Activated T-cell treated with anti-CD3 and anti-CD28 coated beads, Interleukin-2, amount 50 U/mL, for 48 hours (primary cell): ENCODE data around the gene XXYLT1.

Experiments
- DNase-seq, 2 experiments: peaks; one replicate each; pipeline ENCODE4 v3.0.0-alpha.2; 2020

Gene XXYLT1

DNA sequence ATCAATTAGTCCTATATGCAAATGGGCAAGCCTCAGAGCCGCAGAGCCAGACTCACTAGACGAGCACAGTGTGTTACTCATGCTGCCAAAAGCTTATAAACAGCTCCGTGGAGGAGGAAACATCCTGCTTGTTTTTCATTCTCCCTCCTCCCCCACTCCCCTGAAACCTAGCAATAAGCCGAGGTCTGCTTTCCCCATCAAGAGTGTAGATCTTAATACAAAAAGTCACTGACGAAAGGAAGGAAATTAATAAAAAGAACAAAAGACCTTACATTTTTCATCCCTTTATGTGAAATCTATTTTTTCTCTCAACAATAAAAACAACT lies 88.5 kb downstream of the XXYLT1 start:
- DNase-seq, result no peak

DNA sequence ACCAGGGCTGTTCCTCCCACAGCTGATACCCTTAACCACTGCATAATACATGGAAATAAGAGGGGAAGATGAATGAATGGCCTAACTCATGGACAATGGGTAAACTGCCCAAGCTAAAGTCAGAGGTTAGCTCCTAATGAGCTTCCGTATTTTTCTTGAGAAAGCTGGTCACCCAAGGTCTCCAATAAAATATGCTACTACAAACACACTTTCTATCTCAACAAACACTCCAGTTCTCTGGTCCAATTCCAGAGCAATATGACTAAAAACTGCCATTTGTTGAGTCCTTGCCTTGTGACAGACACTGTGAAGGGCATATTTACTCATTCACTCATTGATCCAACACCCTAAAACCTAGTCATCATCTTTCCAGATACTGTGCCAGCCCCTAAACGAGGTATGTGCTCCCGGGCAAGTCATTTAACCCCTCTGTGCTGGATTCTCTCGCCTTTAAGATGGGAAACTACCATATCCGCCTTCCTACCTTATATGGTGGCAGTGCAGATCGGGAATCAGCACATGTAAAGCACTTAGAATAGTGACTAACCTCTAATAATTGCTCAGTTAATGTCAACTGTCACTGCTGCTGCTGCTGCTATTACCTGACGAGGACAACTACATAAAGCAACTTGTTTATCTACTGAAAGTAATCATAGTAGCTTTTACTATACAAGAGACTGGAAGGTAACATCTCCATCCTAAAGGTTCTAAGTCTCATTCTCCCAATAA lies 89.1 kb downstream of the XXYLT1 start:
- DNase-seq, result no peak

DNA sequence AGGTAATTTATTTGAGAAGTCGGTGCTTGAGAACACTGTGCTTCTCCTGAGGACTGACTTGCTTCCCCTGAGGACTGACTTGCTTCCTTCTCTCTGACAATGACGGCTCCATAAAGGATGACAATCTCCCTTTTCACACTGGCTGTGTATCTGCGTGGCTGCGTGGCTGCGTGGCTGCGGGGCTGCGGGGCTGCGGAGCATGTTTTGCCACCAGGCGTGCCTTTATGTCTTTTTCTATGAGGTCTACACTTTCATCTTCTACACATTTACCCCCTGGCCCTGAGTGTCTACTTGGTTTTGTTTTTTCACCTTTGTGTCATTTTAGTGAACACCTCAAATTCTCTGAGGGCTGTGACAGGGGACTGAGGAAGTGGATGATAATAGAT lies 89.9 kb downstream of the XXYLT1 start:
- no peak for DNase-seq

DNA sequence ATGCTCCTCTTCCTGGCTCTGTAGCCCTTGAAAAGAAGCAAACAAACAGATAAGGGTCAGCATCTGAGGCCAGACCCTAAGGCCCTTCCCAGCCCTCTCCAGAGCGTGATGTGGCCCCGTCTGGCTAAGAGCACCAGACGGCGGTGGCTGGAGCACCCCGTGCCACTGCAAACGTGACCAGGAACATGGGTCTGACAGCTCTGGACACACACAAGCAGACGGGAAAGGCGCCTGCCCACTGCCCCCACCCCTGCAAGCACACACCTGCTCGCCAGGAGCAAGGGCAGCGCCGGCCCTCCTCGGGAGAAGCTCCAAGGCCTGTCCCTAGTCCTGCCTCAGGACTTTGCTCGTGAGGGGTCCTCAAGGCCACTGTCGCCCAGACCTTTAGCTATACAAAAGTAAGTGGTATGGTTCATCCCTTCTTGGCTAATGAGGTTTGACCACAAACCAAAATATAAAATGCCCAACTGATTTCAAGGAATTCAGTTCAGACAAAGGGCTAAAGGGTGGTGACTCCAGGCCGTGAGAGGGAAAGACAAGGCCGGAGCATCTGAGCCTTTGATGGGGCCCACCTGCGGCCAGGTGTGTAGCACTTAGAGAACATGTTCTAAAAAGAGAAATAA lies 90.4 kb downstream of the XXYLT1 start:
- no peak for DNase-seq

DNA sequence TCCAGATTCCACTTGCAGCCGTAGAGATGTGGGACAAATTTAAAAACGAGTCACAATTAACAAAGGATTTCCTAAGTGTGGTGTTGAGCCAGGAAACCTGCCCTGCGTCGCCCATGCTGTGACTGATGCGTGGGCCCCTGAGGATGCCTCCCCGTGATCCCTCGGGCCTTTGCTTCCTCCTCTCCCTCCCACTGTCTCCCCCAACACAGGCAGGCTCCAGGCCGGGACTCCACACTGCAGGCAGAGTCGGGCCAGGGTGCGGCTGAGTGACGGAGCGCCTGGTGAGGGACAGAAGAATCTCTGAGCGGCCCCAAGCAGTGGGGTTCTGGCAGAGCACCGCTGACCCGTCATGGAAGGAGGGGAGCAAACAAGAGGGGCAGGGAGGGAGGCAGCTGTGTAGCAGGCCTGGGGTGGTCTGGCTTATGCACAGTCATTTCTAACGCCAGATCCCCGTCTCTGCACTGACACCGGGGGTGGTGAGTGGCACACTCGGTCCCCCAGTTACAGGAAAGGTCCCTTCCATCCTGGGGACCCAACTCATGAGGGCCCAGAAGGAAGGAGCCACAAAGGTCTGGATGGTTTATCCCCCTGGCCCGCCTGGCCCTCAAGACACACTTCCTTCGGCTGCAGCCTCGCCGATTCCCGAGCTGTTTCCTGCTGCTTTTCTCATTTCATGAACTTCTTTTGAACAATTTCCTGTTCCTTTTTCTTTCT lies 91.0 kb downstream of the XXYLT1 start:
- no peak for DNase-seq

DNA sequence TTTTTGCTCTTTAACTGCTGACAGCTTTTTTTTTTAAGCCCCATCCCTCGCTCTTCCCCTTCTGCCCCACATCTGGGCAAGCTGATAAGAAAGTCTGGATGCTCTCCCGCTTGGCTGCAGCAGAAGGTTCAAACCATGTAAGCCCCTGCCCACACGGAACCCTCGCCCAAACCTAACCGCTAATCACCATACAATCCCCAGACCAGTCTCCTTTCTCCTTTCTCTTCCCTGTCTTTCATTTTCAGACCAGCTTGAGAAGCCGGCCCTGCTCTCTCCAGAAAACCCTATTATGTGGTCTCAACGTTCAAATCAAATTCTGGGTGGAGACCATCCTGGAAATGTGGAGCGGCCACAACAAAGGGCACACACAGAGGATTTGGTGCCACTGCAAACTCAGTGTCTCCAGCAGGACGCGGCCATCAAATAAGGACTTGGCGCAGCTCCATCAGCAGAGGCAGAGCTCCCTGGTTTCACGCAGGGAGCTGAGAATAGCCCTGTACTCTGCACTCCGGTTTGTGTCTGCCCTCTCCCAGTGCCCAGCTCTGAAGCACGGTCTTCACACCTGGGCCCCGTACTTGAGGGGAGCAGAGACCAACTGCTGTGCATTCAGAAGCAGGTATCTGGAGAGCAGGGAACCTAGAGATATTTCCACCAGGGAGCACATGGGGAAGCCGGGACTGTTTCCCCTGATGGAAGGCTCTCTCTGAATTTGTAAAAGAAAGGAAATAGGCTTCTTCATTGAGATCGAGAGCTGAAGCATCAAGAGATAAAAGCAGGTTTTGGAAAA lies 92.6 kb downstream of the XXYLT1 start:
- DNase-seq, result no peak

DNA sequence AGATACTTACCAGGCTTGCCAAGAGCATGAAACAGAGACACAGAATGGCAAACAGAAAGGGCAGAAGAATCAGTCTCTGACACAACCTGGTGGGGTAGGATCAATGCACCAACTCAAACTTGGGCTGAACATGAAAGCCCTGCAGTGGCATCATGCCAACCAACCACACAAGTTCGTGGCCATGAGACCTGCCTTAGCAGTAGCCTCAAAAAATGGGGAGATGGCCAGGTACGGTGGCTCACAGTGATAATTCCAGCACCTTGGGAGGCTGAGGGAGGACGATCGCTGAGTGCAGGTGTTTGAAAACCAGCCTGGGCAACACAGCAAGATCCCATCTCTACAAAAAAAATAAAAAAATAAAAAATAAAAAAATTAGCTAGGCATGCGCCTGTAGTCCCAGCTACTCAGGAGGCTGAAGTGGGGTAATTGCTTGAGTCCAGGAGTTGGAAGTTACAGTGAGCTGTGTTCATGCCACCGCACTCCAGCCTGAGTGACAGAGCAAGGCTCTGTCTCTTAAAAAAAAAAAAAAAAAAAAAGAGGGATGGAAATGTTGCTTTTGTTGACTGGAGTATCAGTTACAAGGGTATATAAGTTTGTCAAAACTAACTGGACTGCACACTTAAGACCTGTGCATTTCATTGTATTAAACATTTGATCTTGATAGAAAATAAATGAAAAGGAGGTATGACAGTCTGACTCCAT lies 93.4 kb downstream of the XXYLT1 start:
- no peak for DNase-seq

DNA sequence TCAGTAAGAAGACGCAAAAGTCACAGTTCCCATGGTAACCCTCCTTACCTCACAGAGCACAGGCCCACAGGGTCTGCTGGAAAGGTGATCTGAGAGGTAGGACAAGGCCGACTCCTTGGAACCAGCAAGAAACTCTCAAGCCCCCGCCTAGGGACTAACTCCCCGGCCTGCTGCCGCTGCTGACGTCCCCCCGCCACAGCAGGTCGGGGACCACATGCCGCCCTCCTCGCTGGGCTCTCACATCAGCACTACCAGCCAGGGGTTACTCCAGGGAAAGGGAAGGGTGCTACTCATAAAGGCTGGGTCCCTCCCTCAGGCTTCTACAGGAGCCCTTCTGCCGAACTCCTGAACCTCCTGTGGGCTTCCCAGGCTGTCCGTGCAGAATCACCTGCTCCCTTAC lies 94.2 kb downstream of the XXYLT1 start:
- DNase-seq, result no peak

DNA sequence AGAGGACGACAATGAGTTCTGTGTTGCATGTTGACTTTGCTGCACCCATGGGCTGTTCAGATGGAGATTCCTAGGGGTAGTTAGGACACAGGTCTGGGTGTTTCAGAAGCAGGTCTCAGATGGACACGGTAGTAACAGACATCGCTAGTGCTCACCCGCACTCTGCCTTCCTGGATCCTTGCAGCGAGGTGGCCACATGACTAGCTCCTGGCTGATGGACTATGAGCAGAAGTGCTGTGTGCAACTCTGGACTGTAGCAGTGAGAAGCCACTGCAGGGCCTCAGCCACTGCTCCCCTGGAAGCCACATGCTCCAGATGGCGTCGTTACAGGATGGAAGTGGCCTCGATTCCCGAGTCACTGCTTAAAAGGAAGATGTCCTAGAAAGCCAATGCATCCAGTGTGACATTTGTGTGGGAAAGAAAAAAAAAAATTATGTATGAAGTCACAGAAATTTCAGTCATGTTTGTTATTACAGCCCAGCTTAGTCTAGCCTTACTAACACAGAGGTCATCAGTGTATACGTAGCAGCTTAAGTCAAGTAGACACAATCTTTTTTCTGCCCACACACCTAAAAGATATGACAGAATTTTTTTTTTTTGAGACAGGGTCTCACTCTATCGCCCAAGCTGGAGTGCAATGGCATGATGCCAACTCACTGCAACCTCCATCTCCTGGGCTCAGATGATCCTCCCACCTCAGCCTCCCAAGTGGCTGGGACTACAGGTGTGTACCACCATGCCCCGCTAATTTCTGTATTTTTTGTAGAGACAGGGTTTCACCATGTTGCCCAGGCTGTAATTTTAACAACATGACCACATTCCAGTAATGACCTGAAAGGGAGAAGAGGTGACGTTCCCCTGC lies 95.3 kb downstream of the XXYLT1 start:
- DNase-seq, result no peak

DNA sequence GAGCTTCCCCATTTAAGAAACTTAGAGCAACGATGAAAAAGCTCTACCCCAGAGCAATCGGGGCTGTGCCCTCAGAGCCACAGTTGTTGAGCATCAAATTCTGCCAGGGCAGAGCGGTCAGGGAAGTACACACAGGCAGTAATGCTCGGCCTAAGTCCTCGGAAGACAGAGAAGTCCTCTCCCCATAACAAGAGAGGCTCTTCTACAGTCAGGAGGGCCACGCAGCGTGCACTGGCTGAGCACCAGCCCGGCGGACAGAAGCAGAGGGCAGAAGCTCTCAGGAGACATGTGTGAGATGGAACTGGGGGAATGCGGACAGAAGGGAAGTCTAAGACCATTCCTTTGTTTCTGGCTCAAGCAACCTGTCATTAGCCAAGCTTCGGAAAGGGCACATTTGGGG lies 95.9 kb downstream of the XXYLT1 start:
- DNase-seq, result no peak

DNA sequence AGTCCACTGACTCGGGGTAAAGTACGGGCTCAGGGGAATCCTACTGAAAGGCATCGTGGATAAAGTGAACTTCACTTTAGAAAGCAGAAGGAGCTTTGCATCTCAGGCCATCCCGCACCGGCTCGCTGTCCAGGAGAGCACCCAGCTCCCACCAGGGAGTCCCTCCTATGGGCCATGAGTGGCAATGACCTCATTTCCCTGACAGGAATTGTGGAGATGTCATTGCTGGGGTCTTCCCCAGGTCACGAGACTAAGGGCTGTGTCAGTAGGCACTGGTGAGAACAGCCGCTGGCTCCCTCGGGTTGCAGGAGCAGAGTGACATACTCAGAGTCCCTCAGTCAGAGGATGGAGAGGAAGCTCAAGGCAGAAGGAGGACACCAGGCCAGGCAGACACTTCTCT lies 97.3 kb downstream of the XXYLT1 start:
- DNase-seq, result no peak

DNA sequence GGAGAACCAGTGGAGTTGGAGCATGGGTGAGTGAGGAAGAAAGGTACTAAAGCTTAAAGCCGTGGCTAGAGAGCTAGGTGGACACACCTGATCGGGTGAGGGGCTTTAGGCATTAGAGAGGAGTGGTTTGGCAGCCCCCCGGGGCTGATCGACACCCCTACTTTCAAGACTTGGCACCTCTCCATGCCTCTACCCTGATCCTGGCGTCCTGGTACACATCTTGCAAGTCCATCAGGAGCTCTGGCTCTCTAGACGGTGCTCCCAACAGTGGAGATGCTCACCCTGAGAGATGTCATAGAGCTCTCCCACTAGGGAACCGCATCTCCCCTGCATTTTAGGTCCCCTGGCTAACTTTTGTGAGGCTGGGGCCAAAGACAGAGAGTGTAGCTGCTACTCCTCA lies 98.1 kb downstream of the XXYLT1 start:
- no peak for DNase-seq

DNA sequence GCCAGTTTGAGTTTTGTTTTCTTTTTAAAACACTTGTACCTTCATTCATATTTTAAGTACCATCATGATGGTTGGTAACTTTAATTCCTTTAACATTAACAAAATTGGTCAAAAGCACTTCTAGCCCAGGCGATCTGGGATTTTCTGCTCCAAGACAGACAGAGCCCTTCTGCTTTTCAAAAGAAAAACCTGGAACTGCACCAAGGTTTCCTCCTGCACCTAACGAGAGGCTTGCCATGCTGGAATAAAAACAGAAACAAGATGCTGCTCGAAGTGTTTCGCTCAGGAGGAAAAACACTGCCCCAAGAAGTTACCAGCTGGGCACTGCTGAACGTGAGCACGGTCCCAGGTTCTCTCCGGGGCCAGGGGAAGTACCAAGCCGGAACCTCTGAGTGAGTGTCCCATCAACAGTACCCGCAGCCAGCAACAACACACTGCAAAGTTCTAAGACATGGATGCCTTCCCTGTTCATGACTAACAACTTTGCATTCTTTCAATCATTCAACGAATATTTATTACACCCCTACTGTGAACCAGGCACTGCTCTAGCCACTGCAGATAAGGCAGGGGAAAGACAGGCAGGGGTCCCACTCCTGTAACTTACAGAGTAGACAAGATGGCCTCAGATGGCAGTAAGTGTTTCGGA lies 98.8 kb downstream of the XXYLT1 start:
- no peak for DNase-seq

DNA sequence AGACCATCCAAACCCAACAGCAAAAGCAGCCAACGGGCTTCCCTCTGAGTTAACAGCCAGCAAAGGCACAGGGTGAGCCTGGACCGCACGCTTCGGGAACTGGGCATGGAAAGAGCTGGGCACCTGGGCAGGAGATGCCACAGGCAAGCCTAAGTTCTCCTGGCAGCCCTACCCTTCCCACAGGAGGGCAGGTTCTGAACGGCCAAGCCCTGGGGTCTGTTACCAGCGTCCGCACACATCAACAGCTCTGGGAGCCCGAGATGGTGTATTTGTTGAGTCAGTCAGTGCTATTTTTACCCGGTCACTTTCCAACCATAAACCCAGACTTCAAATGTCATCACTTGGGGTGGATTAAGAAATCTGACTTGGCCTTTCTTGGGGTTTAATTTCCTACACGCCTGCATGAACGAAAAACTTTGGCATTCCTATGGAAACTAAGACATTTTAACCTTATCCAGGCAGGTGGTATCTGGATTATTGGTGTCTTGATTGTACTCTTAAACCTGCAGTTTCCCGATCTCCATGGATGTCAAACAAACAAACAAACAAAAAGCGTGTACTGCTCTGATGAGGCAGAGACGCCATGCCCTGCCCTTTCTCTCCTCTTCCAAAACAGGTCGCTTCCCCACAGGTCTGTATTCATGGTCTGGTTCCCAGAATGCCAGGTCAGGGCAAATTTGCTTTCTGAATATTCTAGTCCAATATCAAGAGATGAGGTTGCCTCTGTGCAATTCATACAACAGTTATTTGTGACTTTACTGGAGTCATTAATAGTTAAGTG lies 99.7 kb downstream of the XXYLT1 start:
- DNase-seq, result no peak

DNA sequence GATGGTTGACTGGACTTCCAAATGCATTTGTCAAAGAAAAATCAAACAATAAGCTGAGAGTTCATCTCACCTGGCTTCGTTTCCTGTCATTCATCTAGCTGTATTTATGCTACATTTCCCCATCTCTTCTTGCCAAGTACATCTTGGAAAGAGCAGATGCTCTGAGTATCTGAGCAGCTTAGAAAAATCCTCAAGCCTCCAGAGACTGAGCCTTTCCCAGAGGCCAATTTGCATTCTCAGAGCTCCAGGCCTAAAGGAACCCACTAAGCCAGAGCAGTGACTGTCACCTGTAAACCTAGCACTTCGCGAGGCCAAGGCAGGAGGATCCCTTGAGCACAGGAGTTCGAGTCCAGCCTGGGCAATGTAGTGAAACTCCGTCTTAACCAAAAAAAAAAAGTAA lies 100.5 kb downstream of the XXYLT1 start:
- no peak for DNase-seq

DNA sequence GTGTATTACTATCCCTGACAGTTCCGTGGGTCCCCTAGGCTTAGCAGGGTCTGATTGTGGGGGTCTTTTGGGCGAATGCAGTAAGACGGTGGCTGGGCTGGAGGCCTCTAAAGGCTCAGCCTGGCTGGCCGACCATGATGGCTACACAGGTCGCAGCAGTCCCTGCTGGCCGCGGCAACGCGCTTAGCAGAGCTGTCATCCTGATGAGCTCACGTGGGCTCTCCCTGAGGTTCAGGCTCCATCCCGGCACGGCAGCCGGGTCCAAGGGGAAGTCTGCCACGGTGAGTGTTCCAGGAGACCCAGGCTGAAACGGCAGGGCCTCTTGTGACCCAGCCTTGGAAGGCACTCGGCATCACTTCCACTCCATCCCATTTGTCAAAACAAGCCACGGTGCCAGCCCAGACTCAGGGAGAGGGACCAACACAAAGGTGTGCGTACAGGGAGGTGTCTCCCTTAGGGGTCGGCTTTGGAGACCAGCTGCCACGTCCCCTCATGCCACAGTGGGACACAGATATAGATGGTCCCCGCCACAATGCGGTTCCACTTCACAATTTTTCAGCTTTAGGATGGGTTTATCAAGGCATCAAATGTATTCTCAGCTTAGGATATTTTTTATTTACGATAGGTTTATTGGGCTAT lies 101.8 kb downstream of the XXYLT1 start:
- no peak for DNase-seq

DNA sequence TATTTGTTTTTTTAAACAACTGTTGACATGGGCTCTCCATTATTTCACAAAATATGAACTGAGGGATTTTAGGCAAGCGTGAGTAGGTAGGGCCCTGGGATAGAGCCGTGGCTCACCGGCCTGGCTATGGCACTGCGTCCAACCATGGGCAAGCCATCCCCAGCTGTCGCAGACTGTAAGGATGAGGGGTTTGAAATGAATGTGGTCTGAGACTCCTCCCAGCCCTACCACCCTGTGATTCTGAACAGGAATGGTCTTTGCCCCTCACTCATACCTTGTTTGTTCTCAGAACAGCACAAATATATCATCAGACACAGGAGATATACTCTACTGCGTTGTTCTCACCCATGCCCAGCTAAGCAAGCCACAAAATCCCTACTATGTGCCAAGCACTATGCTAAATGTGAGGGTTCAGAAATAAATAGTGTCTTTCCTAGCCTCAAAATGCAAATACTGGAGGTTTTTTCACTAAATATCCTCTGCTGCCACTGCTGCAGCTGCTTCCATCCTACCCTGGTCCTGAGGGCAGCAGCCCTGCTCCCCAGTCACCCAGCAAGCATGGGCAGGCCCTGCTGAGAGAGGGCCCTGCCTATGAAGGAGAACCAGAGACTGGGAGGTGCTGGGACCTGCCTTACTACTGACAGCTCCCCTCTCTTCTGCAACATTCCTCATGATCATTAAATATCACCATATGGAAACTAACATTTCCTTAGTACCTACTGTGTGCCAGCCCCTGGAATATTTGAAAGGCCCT lies 102.8 kb downstream of the XXYLT1 start:
- DNase-seq, result no peak

DNA sequence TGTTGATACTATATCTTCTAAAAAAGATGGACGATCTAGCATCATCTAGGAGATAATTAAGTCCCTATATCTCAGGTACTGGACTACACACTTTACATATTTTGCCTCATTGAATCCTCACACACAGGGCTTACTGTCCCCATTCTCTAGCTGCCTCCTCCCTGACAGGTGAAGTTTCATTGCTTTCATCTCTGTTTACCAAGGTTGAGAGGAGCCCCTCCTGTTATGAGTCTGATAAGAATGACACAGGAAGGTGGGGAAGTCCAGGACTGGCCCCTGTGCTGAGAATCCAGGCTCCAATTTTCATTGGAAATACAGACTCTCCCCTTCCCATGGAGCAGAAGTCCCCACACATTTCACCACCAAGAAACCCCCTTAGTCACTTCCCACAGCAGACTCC lies 105.2 kb downstream of the XXYLT1 start:
- DNase-seq, result no peak

DNA sequence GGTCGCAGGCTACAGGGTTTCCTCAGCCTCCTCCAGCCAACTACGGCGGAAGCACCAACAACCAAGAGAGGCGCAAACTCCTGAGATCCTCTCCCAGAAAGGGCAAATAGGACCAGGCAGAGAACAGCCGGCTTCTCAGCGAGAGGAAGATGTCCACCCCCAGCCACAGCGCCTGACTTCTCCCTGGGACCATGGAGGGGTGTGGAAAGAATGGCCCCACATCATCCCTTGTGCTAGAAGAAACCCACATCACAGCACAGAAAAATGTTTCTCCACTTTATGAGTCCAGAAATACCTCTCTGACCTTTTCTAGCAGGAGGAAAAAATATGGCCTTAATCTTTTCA lies 105.7 kb downstream of the XXYLT1 start:
- DNase-seq, result no peak
